GM18498 (cell line): ENCODE data around the gene FAM32A.

ENCODE experiments used
- ATAC-seq: cut with Tn5 transposase; IDR thresholded peaks from one replicate; pipeline ENCODE4 v1.9.1; 2021; ENCODE audit warnings: mild to moderate bottlenecking, moderate library complexity; ENCODE audit not compliant: unreplicated experiment

Gene FAM32A

DNA sequence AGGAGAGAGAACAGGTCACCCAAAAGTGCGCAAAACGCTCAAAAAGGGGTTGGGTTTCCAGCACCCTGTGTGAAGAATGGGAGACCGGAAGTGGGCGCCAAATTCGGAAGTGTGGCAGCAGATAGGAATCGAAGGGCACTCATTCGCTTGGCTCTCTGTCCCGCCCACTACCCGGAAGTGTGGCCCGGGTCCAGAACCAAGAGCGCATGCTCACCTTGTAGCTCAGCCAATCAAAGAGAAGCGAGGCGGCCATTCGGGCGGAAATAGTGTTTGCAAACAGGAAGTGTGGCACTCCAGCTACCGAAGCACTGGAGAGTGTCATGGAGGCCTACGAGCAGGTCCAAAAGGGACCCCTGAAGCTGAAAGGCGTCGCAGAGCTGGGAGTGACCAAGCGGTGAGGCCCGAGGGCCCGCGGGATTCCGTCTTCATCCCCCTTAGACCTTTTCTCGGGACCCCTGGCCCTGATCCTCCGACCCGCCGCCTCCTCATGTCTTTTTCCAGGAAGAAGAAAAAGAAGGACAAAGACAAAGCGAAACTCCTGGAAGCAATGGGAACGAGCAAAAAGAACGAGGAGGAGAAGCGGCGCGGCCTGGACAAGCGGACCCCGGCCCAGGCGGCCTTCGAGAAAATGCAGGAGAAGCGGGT lies at the start of gene FAM32A:
FAM32A (plus strand) TSS at position 288 of the 645 bp plus-strand sequence; CDS start at position 321, 33 bp downstream.
- ATAC-seq, result peak; percentile 87

DNA sequence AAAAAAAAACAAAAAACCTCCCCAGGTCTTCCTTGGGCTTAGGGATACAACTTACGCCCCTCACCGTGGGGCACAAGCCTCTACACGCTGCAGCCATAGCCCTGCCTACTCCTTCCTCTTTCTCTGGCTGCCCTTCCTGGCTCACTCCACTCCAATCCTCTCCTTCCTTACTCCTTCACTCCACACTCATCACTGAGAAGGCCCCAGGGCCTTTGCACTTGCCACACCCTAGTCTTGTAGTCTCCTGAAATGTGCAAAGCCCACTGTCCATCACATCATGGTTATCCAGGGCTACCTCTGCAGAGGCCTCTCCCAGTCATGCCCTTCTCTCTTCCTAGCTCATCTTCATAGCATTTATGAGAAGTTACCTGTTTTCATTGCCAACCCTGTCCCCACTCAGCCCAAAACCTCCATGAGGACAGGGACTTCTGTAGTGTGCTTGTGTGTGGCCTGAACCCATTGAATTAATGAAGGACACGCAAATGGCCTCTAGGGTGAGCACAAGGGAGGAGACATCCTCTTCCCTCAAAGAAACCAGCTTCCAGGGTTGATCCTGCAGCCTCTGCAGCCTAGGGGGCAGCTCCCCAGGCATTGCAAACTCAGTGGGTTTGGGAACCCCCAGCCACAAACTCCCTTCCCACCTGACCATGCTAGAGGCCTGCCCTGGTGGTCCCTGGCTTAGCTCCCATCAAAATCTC lies 49.6 kb upstream of the FAM32A start:
- ATAC-seq, result no peak

DNA sequence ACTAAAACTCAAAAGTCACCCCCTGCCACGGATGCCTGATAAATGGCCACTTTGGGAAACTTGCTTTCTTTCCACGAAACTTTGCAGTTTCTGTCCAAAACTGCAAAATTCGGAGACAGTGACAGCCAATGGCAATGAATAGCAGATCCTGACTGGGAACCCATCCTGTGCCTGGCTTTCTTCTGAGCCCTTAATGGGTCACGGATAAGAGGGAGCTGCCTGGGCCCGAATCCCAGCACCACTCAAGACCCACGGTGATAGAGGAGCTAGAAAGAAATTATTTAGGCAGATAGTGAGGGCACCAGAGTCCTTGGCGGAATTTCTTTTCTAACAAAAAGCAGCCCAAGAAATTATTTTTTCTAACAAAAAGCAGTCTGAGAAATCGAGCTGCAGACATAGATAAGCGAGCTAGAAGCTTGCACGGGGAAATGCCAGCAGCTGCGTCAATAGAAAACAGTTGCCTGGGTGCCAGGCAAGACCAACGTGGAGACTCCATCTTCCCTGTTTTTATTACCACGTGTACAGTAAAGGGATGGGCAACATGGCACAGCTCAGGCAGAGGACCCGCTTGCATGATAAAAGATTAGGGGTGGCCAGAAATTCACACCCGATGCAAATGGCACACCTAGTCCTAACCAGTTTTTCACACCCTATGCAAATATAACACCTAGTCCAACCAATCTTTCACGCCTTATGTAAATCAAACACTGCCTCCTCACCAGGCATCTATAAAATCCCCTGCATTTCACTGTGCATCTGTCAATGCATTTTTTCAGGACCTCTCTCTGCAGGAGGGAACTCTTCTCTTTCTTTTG lies 48.8 kb upstream of the FAM32A start:
- ATAC-seq, result no peak

DNA sequence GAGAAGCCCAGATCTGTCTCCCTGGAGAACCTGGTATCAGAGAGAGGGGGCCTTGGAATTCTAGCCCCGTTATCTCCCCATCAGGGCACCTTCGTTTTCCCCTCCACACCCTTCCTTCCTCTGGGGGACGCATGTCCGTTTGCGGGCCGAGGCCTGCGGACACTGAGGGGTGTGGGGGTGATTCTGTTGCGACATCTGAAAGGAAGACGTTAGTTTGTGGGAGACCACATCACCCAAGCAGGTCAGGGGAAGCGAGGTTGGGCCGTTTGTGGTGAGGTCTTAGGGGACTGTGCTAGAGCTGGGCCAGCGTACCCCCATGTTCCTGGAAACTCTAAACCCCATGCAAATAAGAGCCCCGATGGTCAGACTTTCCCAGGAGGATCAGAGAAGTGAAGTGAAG lies 45.5 kb upstream of the FAM32A start:
- no peak for ATAC-seq

DNA sequence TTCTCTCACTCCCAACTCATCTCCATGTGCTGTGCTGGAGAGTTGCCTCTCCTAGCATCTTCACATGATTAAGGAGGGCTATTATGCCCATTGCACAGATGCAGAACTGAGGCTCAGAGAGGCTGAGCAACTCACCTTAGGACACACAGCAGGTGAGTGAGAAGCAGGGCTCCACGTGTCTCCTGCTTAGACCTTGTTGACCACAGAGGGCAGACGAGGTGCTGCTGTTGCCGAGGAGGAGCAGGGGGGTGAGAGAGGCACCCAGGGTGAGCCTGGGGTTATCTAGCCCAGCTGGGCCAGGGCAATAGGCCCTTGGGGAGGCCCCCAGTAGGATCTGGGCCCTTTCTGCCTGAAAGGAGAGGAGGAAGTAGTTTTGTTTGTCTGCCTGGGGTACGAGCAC lies 44.2 kb upstream of the FAM32A start:
- ATAC-seq, result no peak

DNA sequence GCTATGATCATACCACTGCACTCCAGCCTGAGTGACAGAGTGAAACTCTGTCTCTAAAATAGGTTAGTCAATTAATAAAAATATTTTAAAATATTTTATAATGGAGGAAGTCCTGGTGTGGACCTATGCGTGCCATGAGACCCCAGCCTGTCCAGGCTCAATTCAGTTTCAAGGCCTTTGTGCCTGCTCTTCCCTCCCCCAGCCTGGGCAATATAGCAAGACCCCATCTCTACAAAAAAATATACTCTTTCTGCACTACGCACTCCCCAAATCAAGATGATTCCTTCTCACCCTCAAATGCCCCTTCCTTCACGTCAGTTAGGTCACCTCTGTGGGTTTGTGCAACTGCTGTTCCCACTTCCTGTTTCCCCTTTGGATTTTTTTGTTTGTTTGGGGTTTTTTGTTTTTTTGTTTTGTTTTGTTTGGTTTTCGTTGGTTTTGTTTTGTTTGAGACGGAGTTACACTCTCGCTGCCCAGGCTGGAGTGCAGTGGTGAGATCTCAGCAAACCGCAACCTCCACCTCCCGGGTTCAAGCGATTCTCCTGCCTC lies 43.1 kb upstream of the FAM32A start:
- no peak for ATAC-seq

DNA sequence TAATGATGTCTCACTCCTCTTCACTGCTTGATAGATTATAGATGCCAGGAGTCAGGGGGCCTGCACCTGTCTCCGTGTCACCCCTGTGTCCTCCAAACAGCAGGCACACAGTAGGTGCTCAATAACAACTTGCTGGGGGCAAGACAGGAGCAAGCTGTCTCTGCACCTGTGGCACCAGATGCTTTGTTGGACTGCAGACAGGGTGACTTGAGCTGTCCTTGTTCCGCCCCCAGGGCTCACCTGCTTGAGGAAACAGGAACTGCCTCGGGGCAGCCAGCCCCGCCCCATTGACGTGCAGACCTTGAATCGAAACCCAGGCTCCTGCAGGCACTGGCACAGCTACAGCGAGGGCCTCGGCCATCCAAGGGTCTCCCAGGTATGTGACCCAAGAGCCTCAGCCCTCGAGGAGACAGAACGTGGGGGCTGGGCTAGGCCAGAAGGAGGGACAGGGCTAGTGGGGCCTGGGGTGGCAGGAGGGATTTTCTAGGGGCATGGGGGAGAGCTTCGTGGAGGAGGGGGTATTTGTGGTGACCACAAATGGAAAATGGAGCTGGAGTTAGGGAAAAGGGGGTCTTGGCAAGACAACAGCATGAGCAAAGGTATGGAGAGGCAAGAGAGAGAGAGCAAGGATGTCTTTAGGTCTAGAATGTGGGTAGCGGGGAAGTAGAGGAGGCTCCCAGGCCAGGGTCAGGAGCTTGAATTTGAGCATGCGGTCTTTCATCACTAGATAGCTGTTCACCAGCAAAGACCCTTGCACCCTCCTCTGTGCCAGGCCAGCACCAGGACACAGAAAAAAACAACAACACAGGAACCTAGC lies 41.6 kb upstream of the FAM32A start, which contains the start of gene HSH2D:
HSH2D (plus strand) TSS at position 287 of the 817 bp plus-strand sequence. CDS start 5,066 bp downstream, outside the sequence.
- ATAC-seq, result peak; percentile 64

DNA sequence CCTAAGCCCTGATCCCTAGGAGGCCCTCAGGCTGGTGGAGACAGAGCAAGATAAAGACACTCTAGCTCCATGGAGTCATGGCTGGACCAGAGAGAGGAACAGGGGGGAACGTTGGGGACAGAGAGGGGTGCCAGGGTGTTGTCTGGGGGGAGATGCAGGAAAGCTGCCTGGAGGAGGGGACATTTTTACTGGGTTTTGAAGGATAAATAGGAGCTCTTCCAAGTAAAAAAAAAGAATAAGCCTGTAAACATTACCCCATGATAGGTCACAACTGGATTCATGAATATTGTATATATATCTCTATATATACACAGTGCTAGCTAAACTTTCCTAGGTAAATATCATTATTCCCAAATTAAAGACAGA lies 41.0 kb upstream of the FAM32A start:
- ATAC-seq, result no peak

DNA sequence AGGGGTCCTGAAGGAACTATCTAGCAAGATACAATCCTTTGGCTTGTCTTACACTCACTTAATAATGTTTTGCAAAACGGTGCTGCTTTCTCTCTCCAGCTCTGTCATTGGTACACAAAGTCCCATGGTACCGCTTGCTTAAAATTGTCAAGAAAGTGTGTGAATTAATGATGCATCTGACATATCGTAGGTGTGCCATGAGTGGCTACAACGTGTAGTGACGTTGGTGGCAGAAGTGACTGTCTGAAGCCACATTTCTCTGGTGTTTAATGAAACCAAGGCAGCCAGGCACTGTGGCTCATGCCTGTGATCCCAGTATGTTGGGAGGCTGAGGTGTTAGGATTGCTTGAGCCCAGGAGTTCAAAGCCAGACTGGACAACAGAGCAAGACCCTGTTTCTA lies 39.1 kb upstream of the FAM32A start:
- no peak for ATAC-seq

DNA sequence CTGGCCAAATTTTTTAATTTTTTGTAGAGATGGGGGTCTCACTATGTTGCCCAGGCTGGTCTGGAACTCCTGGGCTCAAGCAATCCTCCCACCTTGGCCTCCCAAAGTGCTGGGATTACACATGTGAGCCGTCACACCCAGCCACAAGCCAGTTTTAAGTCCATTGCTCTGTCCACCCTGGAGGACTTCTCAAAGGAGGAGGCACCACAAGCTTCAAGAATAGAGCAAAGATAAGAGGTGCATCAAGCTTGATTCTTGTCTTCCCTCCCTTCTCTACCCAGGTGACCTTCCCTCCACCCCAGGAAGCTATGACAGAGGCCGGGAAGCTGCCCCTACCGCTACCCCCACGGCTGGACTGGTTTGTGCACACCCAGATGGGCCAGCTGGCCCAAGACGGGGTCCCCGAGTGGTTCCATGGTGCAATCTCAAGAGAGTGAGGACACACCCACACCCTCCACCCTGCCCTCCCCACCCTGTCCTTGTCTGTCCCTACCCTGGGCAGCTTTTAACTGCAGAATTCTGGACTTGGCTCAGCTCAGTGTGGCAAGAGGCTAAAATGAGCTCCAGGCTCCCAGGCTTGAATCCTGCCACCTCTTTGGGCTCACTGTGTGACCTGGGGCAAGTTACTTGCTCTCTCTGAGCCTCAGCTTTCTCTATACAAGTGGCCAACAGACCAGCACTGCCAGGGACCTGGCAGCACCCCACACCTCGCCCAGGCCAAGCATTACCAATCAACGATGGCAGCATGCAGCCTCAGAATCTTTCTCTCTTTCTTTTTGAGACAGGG lies 36.6 kb upstream of the FAM32A start:
- no peak for ATAC-seq

DNA sequence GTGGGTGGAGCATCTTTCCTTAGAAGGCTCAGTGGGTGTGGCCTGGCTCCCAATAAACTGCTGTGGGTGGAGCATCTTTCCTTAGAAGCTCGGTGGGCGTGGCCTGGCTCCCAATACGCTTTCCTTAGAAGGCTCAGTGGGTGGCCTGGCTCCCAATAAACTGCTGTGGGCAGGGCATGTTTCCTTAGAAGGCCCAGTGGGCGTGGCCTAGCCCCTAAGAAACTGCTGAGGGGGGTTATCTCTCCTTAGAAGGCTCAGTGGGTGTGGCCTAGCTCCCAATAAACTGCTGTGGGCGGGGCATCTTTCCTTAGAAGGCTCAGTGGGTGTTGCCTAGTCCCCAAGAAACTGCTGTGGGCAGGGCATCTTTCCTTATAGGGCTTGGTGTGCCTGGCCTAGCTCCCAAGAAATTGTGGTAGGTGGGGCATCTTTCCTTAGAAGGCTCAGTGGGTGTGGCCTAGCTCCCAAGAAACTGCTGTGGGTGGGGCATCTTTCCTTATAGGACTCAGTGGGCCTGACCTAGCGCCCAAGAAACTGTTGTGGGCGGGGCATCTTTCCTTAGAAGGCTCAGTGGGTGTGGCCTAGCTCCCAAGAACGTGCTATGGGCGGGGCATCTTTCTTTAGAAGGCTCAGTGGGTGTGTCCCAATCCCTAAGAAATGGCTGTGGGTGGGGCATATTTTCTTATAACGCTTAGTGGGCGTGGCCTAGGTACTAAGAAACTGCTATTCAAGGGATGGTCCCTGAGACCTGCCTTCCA lies 31.5 kb upstream of the FAM32A start:
- no peak for ATAC-seq

DNA sequence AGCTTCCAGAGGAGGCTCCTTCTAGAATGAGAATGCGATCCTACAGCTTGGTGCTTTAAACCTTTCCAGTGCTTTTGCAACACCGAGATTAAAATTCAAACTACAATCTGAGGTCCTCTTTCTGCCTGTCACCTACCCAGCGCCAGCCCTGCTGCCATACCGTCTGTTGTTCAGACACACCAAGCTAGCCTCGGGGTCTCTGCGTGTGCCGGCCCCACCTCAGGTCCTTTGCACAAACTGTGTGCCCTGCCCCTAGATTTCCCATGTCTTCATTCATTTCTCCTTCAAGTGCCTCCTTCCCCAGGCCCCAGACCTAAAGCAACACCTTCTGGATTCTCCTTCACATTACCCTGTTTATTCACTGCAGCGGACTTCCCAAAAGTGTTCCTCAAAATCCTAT lies 30.7 kb upstream of the FAM32A start:
- no peak for ATAC-seq

DNA sequence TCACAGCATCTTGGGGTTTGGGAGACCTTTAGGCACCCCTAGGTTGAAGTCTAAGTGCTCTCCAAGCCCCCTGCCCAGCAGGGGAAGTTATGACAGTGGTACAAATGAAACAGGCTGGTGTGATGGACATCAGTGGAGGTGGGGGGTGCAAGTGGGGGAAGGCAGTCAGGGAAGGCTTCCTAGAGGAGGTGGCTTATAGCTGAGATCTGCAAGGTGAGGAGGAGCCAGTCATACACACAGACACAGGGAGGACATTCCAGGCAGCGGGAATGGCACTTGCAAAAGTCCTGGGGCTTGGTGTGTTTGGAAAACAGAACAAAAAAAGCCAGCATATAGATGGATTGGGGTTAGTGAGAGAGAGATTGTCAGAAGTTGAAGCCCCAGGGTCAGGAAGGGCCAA lies 30.1 kb upstream of the FAM32A start:
- no peak for ATAC-seq

DNA sequence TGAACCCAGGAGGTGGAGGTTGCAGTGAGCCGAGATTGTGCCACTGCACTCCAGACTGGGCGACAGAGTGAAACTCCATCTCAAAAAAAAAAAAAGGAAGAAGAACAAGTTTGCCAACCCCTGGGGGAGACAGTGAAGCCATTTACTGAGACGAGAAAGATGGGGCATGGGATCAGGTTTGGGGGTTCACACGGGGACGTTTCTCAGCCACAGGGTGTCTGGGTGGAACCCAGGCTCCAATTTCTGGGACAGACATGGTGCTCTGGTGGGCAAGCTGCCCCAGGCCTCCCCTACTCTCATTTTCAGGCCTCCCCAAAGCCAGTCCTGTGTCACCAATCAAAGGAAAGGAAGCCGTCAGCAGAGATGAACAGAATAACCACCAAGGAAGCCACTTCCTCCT lies 28.3 kb upstream of the FAM32A start:
- no peak for ATAC-seq

DNA sequence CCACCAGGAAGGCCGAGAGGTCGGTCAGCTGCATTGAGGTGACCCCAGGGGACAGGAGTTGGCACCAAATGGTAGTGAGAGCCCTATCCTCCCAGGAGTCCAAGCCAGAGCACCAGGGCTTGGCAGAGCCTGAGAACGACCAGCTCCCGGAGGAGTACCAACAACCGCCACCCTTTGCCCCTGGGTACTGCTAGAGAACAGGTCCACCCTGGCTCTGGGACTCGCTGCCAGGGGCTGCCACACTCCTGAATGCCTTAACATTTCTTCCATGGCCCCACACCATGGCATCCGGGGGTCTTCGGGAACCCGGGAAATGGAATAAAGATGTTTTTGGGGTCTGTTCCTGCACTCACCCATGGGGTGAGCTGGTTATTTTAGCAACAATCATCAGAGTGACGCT lies 27.6 kb upstream of the FAM32A start:
- no peak for ATAC-seq

DNA sequence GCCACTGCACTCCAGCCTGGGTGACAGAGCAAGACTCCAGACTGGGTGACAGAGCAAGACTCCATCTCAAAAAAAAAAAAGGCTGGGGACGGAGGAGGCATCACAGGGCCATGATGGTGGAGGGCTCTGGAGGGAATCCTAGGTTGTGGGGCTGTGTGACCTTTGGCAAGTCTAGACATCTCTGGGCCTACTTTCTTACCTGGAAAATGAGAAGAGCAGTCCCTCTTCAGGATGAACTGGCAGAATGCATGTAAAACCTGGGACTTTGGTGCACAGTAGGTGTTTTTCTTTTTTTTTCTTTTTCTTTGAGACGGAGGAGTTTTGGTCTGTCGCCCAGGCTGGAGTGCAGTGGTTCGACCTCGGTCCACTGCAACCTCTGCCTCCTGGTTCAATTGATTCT lies 25.6 kb upstream of the FAM32A start:
- ATAC-seq, result no peak

DNA sequence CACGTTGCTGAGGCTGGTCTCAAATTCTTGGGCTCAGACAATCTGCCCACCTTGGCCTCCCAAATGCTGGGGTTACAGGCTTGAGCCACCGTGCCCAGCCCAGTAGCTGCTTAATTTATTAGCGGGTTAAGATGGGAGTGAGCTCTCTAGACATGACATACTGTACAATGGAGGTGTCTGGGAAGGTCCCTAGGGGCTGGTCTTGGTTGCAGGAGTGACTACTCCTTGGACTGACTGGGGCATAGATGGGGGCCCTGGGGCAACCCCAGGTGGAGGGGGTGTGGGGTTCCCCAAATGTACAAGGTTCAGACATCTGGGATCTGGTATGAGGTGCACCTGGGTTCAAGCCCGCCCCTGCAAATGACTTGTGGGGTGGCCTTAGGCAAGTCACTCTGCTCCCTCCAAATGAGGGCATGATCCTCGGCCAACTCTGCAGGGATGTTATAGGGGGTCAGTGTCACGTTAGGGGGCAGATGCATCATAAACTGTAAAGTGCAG lies 24.7 kb upstream of the FAM32A start:
- ATAC-seq, result no peak

DNA sequence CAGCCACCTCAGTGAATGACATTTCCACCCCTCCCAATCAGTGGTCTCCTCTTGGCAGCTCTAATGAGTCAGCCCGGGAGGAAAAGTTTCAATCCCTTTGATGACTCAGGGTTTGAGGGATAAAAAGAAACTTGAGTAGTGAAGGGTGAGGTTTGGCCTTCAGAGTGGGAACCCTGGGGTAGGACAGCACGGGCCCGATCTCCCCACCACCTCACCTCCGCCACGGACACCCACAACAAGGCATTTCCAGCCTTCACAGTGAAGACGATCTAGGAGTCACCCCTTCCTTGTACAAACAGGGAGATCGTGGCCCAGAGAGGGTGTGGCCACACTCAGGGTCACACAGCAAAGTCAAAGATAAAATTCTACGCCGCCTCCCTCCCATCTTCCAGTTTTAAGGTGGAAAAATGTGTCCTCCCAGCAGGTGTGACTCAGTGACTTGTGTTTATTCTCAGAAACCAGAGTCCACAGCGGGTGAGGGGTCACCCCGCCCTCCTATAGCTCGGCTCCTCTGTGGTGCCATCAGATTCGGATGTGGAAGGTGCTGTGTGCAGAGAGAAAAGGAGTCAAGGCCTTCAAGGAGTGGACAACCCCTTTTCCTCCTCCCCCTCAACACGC lies 24.2 kb upstream of the FAM32A start:
- ATAC-seq, result no peak

DNA sequence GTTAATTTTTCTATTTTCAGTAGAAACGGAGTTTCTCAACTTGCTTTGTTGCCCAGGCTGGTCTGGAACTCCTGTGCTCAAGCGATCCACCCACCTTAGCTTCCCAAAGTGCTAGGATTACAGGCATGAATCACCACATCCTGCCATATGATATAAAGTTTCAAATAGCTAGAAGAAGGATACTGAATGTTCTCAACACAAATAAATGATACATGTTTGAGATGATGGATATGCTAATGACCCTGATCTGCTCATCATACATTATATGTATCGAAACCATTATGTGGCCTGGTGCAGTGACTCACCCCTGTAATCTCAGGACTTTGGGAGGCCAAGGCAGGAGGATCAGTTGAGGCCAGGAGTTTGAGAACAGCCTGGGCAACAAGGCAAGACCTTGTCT lies 23.4 kb upstream of the FAM32A start:
- no peak for ATAC-seq
